Stimulated activated CD4-positive, alpha-beta T cell treated with anti-CD3 and anti-CD28 coated beads, Interleukin-15, amount 100 ng/mL, for 1 hour (primary cell): ENCODE measurements around the gene ZFP91.

ENCODE experiments used
- DNase-seq, 2 donors: peaks; one replicate each; pipeline ENCODE4 v3.0.0-alpha.2; 2020; ENCODE audit warnings: low read depth in 1 of 2, low spot score in 1 of 2

ZFP91 gene

GRCh38 chr11:58582437-58582836 lies 3.6 kb downstream of the ZFP91 start:
- DNase-seq, result no peak

GRCh38 chr11:58586998-58587397 lies 8.1 kb downstream of the ZFP91 start:
- DNase-seq, result no peak

- DNase-seq, result no peak
These were observed 12.8 kb downstream of the ZFP91 start for GRCh38 chr11:58591659-58592058.

DNA sequence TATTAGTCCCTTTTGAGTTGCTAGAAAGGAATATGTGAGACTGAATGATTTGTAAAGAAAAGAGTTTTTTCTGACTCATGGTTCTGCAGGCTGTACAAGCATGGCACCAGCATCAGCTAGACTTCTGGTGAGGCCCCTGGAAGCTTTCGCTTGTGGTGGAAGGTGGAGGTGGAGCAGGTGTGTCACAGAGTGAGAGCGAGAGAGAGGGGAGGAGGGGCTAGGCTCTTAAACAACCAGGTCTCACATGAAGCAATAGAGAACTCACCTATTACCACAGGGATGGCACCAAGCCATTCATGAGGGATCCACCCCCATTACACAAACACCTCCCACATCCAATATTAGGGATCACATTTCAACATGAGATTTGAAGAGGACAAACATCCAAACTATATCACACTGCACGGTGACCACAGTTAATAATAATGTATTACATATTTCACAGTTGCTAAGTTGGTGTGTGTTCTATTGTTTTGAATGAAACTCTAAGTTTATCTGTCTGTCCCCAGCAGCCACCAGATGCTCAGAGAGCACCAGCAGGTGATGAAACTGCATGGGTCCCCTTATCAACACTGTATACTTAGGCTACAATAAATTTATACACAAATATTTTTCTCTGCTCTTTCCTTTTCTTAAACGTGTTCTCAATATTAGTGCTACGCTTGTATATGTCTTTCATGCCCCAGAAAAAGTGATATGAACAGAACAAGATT lies 14.1 kb downstream of the ZFP91 start:
- DNase-seq, result peak in 1 of 2 donors; percentile 46

DNA sequence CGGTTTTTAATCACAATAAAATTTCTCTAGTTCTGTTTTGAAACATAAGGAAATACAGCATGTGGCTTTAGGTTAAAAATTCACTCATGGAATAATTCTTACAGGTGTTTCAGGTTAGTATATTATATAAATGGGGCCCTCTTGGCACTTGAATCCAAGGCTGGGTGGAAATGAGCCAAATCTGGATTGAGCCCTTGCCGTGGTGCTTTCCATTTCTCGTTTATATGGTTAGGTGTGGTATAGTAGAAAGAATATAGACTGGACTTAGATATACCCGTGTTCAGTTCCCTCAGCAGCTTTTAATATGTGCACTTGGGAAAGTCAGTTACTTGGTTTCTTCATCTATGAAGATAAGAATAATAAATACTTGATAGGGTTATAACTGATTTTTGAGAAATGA lies 16.0 kb downstream of the ZFP91 start:
- no peak for DNase-seq

- DNase-seq, result no peak
These were observed 17.8 kb downstream of the ZFP91 start for GRCh38 chr11:58596621-58597020.

GRCh38 chr11:58597486-58598144 lies 18.8 kb downstream of the ZFP91 start:
- DNase-seq, result no peak

- no peak for DNase-seq
These were observed 21.6 kb downstream of the ZFP91 start for GRCh38 chr11:58600510-58600909.

DNA sequence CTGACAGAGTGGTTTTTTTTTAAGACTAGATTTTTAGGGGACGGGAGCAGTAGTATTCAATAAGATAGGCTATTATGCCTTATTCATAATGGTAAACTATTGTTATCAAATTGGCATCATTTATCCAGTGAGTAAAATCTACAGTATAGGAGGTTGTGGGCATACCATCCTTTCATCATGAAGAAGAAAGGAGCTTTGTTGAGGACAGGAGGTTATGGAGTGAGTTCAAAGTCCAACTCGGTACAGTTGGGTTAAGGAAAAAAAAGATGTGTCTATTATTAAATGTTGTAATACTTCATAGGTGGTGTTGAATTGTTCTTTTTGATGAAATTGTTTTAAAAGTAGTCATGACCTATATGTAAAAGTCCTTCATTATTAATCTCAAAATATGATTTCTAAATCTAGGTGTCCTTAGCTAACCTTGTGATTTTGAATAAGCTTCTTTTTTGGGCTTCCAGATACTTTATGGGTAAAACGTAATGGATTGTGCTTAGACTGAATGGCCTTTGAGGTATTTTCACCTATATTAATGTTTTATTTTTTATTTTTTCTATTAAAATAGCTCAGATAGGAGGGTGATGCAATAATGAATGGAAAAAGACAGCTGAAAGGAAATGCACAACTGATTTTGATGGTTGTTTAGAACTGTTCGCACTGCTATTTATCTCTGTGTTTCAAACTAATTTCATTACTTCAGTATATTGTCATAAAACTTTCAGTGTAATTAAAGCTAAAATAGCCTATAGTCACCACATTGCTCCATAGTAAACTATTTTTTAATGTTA lies 28.3 kb downstream of the ZFP91 start:
- DNase-seq, result no peak

- no peak for DNase-seq
These were observed 29.5 kb downstream of the ZFP91 start for GRCh38 chr11:58608331-58608730.

- no peak for DNase-seq
These were observed 30.9 kb downstream of the ZFP91 start for GRCh38 chr11:58609723-58610122.

DNA sequence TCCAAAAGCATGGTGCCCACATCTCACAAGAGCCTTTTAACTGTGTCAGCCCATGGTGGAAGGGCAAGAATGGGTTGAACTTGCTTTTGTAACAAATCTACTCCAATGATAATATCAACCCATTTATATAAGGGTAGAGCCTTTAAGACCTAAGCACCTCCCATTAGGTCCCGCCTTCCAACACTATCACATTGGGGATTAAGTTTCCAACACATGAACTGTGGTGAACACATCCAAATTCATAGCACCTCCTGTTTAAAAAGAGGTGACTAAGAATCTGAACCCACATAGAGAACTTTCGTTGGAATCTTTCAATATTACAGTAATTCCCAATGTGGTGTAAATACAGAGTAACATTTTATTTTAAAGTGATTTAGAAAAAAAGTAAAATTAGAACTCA lies 34.4 kb downstream of the ZFP91 start:
- DNase-seq, result no peak

GRCh38 chr11:58615559-58615958 lies 36.7 kb downstream of the ZFP91 start:
- DNase-seq, result no peak

GRCh38 chr11:58616594-58616993 lies 37.7 kb downstream of the ZFP91 start:
- no peak for DNase-seq

DNA sequence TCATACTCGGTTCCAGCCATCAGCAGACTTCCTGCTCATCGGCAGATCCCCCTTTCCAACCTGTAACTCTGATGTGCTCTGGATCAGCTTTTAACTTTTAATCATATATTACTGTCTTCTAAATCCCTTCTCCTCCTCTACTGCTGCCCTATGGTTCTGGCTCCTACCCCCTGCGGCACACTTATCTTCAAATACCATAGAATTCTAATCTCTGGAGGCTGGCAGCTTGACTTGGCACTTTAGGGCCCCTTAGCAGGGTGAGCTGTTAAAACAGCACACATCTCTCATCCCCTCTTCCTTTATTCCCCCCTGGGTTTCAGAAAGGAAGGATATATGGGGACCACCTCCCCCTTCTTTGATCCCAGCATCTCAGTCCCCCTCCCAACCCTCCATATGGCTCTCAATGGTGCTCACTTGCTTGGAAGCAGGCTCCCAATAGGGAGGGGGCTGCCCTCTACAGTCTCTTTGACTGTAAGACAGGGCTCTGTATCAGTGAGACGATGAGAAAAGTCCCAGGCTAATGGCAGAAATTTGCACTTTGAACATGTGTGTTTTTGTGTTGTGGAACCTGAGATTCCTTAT lies 39.2 kb downstream of the ZFP91 start:
- no peak for DNase-seq

GRCh38 chr11:58621586-58622262 lies 42.9 kb downstream of the ZFP91 start:
- no peak for DNase-seq

DNA sequence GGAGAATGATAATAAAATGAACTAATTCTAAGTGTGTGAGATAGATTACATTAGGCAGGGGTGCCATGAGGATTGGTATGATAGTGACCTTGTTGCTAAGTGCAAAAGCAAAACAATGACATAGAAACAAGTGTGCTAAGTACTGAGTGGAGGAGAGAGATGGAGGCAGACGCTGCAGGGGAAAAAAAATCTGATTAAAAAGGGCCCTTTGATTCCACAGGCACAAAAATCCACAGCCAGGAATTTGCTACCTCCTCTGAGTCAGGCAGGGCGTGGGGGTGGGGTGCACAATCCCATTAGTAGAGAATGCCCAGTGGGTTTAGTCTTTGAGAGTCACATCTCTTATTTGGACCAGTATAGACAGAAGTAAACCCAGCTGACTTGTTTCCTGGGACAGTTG lies 43.5 kb downstream of the ZFP91 start, which contains the start of gene CNTF:
Gene CNTF (plus strand): TSS at position 322 of the 400 bp plus-strand sequence. CDS start 88 bp downstream, outside the sequence.
- no peak for DNase-seq

DNA sequence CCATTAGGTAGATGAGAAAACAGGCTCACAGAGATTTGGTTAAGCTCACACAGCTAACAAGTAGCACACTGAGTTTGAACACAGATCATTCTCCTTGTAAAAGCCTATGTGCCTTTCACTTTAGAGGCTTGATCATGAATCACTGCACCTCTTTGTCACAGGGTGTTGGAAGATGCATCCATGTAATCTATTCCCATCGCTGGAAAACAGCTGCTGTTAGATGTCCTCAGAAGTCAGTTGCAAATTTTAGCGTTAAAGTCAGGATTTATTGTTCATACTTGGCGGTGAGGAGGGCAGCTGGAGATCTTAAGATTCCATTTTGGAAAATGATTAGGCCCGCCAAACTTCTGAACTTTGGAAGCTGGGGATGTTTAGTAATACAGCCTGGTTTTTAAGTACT lies 46.2 kb downstream of the ZFP91 start:
- DNase-seq, result no peak

DNA sequence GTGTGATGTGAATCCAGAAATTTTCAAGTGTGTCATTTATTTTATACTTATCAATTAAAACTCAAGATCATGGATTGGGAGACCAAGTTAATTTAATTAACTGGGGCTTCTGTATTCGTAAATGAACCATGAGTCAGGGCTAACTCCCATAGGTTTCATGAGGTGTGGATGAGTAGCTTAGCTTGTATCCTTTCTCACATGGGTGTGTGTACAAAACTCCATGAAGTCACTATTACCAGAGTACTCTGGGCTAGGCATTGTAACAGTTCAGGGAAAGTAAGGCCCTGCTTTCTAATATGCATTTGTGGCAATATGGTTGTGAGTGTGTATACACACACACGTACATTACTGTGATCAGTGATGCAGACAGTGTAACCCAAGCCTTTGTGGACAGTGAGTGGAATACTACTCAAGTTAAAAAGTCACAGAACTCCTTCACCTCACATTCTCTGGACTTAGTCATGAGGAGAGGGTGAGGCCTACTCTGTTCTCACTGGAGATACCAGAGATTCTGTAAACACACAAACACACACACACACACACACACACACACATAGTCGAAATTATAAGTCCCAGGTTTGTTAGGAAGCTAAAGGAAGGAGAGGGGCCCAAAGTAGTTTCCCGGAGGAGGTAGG lies 47.1 kb downstream of the ZFP91 start:
- DNase-seq, result no peak

GRCh38 chr11:58626934-58627483 lies 48.1 kb downstream of the ZFP91 start:
- DNase-seq, result no peak
